Aorta (tissue), 5 donors: Measurements from ENCODE around the gene PCK2. TPM values are rescaled to one million over a fixed set of nuclear protein-coding genes. Genes with fewer than 3 reads are reported as not detected.

Experiments used
- ATAC-seq: fragments of 200-7000 bp; cut with Tn5 transposase; one replicate; pipeline ENCODE4 v1.9.1; 2022; ENCODE audit warnings: moderate library complexity; ENCODE audit not compliant: low FRiP score
- DNase-seq, 2 donors: peaks; one replicate each; pipeline ENCODE4 v3.0.0-alpha.2; 2020
- H3K27ac ChIP-seq, 2 donors: one replicate each; pipeline ENCODE4 v1.5.1; 2013; ENCODE audit warnings: low read length in 2 of 2, mild to moderate bottlenecking in 2 of 2, moderate library complexity in 2 of 2, control low read depth in 1 of 2, inconsistent platforms in 1 of 2, low read depth in 1 of 2
- H3K27me3 ChIP-seq, 2 donors: one replicate each; pipeline ENCODE4 v1.6.1; 2013; ENCODE audit warnings: control low read depth in 1 of 2, low read length in 1 of 2, mild to moderate bottlenecking in 1 of 2, moderate library complexity in 1 of 2; ENCODE audit not compliant: insufficient read depth in 2 of 2, control insufficient read depth in 1 of 2
- H3K36me3 ChIP-seq, 2 donors: one replicate each; pipeline ENCODE4 v1.6.1; 2013; ENCODE audit warnings: control low read depth in 1 of 2, low read length in 1 of 2, mild to moderate bottlenecking in 1 of 2; ENCODE audit not compliant: insufficient read depth in 2 of 2, control insufficient read depth in 1 of 2
- H3K4me1 ChIP-seq, 2 donors: one replicate each; pipeline ENCODE4 v1.6.1; 2013; ENCODE audit warnings: low read length in 2 of 2, control low read depth in 1 of 2, mild to moderate bottlenecking in 1 of 2, moderate library complexity in 1 of 2; ENCODE audit not compliant: insufficient read depth in 2 of 2, control insufficient read depth in 1 of 2
- H3K4me3 ChIP-seq, 2 donors: one replicate each; pipeline ENCODE4 v1.5.1; 2013; ENCODE audit warnings: low read length in 2 of 2, control low read depth in 1 of 2, mild to moderate bottlenecking in 1 of 2
- H3K9me3 ChIP-seq: one replicate; pipeline ENCODE4 v1.6.1; 2013; ENCODE audit warnings: mild to moderate bottlenecking, low read length; ENCODE audit not compliant: control insufficient read depth
- WGBS, 2 donors: extraction: QIAGEN DNeasy Blood & Tissue Kit; methylation state at CpG; one replicate each; pipeline ENCODE4 v1.1.7; 2013; 5-methylcytosine and 5-hydroxymethylcytosine counted together
- intact Hi-C, 2 donors: fragments of 100-400 bp; cut with DNase I; formaldehyde crosslinking; loops; one replicate each; pipeline versions ENCODE4 v1.14.2 to v1.15.0; 2022
- polyA plus RNA-seq, 2 donors: library from polyadenylated mRNA; stranded (reverse); fragments of 200-250 nt; gene quantifications; one replicate each; pipeline ENCODE4 v1.2.3, GENCODE V29; 2013
- total RNA-seq, 2 donors: library from RNA; stranded (reverse); fragmentation: NEBNext Ultra II Directional; extraction: Animal tissue kit (Norgen Biotek cat#: 25700); gene quantifications; one replicate each; pipeline ENCODE4 v1.2.1, GENCODE V29; 2021
- donor health status: healthy with polysubstance abuse.
- donor health status: Bipolar disorder and iron deficiency.
- donor health status: DM: no; HTN: no; CAD: no.
- donor health status: DM: no; HTN: no; CAD: no.
- donor health status: DM: yes; HTN: yes; CAD: no.

Gene PCK2
- total and polyA plus RNA-seq, 4 donors: 14.7 to 82.5 (median 21.1) TPM

DNA sequence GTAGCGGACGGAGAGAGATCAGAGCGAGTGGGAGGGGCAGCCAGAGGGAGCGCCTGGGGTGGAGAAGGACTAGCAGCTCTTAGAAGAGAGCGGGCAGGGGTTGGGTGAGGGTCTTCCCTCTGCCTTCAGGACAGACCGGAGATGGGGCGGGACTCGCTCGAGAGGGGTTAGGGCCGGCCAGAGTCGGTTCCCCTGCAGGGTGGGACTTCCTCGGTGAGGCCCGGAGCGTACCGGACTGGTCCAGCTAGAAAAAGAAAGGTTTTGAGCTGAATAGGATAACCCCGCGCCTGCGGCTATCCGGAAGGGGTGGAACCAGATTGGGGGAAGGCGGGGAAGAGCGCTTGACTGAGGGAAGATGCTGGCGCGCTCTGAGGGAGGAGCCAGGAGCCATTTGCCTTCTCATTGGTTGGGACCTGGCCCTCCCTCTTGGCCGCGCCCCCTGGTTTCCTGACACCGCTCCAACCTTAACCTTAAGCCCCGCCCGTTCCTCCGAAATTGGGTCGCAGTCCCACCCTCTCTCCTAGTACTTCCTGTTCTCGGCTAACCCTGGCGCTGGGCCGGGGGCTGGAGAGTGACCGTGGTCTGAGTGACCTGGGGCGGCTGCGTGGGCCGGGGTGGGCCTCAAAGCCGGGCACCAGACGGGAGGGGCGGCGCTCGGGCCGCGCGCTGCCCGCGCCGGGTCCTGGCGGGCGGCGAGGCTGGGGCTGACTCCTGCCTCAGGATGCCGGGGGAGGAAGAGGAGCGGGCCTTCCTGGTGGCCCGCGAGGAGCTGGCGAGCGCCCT lies 53.1 kb downstream of the PCK2 start, which contains the start of gene RNF31:
TSS of gene RNF31 (plus strand) at position 521 of the 783 bp plus-strand sequence. CDS start at position 722, 201 bp downstream.
- 1% methylated on average over 50 to 57 of the region's 57 CpGs for WGBS, 2 donors
- ATAC-seq (peak; percentile 97), DNase-seq (peak; percentile 99)
- Histone ChIP-seq H3K36me3 (peaks cover 0 to 3% of the 10 kb centered on the region in 2 donors), H3K9me3 (no peaks in the 10 kb centered on the region), H3K27ac (peak within 1 kb of the TSS in 1 of 2 donors; percentile 61), H3K4me3 (peak within 1 kb of the TSS; percentile 46 to 52), H3K27me3 (no peaks in the 10 kb centered on the region), H3K4me1 (no peaks in the 10 kb centered on the region)
- intact Hi-C loops: loop anchor here (2.0 to 5.0 kb wide), 2 partner anchors 35 to 220 kb away; partner anchors contain the start of genes DCAF11 (in 1 of the 2) and NRL (in 1 of the 2)

DNA sequence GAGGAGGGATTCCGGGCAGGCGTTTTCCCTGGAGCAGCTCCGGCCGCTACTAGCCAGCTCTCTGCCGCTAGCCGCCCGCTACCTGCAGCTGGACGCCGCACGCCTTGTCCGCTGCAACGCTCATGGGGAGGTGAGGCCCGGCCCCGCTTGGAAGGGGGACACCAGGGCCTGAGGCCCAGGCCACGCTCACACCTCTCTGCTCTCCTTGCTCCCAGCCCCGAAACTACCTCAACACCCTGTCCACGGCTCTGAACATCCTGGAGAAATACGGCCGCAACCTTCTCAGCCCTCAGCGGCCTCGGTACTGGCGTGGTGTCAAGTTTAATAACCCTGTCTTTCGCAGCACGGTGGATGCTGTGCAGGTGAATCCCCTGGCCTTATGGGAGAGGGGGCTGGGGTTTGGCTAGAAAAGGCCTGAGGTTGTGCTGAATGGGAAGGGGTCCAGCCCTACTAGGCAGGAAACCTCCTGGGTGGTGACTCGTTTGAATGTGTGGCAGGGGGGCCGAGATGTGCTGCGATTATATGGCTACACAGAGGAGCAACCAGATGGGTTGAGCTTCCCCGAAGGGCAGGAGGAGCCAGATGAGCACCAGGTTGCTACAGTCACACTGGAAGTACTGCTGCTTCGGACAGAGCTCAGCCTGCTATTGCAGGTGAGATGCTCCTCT lies 53.8 kb downstream of the PCK2 start:
- ATAC-seq (no peak), DNase-seq (no peak)
- Histone ChIP-seq H3K4me3 (peak overlapping the region; percentile 46 to 52), H3K27me3 (no peaks in the 10 kb centered on the region), H3K27ac (peak overlapping the region in 1 of 2 donors; percentile 43), H3K4me1 (no peaks in the 10 kb centered on the region), H3K36me3 (peaks cover 0 to 3% of the 10 kb centered on the region in 2 donors), H3K9me3 (no peaks in the 10 kb centered on the region)
- WGBS, 2 donors: 6 to 7% methylated on average over 29 of the region's 29 CpGs
- intact Hi-C loops: loop anchor here (2.0 to 5.0 kb wide), 2 partner anchors 36 to 219 kb away; partner anchors contain the start of genes DCAF11 (in 1 of the 2) and NRL (in 1 of the 2)

DNA sequence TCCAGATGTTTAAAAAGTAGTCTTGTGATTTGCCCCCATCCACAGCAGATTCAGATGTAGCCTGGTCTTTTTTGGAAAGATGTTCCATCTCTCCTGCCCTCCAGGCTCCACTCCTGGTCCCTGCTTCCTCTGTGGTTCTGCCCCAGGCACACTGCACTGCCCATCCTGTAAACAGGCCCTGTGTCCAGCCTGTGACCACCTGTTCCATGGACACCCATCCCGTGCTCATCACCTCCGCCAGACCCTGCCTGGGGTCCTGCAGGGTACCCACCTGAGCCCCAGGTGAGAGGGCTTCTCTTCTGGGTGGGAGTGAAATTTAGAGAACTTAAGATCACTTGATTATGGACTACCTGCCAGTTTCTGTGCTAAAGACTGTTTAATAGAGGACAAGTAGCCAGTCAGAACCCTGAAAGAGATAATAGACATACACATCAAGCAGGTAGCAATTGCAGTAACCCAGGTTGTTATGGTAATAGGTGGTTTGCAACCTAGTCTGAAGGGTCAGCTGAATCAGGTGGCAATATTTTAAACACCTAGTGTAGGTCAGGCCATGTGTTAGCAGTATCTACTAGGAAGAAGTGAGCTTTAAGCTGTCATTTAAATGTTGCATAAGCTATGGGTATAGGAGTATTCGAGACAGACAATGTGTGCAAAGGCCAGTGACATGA lies 55.3 kb downstream of the PCK2 start:
- no peak for ATAC-seq
- WGBS, 2 donors: 91 to 95% methylated on average over 3 of the region's 3 CpGs
- H3K27me3 ChIP-seq: no peaks in the 10 kb centered on the region
- H3K36me3 ChIP-seq: peaks cover 0 to 3% of the 10 kb centered on the region in 2 donors
- no peak overlapping the region for H3K4me3 ChIP-seq
- H3K4me1 ChIP-seq: no peaks in the 10 kb centered on the region
- peak in 1 of 2 donors; percentile 40 for DNase-seq
- H3K27ac ChIP-seq: no peak overlapping the region
- intact Hi-C loops: loop anchor here in 1 of 2 donors (5.0 kb wide), 1 partner anchor 37 kb away; the partner anchor contains the start of genes DCAF11 and NRL
- H3K9me3 ChIP-seq: no peaks in the 10 kb centered on the region

DNA sequence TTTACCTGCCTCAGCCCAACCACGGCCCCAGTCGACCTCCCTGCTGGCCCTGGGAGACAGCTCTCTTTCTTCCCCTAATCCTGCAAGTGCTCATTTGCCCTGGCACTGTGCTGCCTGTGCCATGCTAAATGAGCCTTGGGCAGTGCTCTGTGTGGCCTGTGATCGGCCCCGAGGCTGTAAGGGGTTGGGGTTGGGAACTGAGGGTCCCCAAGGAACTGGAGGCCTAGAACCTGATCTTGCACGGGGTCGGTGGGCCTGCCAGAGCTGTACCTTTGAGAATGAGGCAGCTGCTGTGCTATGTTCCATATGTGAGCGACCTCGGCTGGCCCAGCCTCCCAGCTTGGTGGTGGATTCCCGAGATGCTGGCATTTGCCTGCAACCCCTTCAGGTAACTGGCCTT lies 56.0 kb downstream of the PCK2 start:
- no peak for ATAC-seq
- peak in 1 of 2 donors; percentile 47 for DNase-seq
- intact Hi-C loops: no loop called here
- H3K4me3 ChIP-seq: no peak overlapping the region
- no peaks in the 10 kb centered on the region for H3K9me3 ChIP-seq
- peaks cover 2 to 3% of the 10 kb centered on the region in 2 donors for H3K36me3 ChIP-seq
- no peaks in the 10 kb centered on the region for H3K27me3 ChIP-seq
- 86 to 88% methylated on average over 9 of the region's 9 CpGs for WGBS, 2 donors
- H3K27ac ChIP-seq: no peak overlapping the region
- no peaks in the 10 kb centered on the region for H3K4me1 ChIP-seq

DNA sequence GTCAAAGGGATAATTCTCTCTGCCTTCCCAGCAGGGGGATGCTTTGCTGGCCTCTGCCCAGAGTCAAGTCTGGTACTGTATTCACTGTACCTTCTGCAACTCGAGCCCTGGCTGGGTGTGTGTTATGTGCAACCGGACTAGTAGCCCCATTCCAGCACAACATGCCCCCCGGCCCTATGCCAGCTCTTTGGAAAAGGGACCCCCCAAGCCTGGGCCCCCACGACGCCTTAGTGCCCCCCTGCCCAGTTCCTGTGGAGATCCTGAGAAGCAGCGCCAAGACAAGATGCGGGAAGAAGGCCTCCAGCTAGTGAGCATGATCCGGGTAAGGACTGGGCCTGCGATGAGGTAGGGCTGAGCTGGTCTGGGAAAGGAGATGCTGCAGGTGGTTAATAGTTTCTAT lies 56.5 kb downstream of the PCK2 start:
- H3K4me3 ChIP-seq: no peak overlapping the region
- 86 to 90% methylated on average over 9 of the region's 9 CpGs for WGBS, 2 donors
- peaks cover 5 to 8% of the 10 kb centered on the region in 2 donors for H3K36me3 ChIP-seq
- ATAC-seq (no peak), DNase-seq (no peak)
- no peaks in the 10 kb centered on the region for H3K27me3 ChIP-seq
- intact Hi-C loops: no loop called here
- no peaks in the 10 kb centered on the region for H3K4me1 ChIP-seq
- no peak overlapping the region for H3K27ac ChIP-seq
- no peaks in the 10 kb centered on the region for H3K9me3 ChIP-seq

DNA sequence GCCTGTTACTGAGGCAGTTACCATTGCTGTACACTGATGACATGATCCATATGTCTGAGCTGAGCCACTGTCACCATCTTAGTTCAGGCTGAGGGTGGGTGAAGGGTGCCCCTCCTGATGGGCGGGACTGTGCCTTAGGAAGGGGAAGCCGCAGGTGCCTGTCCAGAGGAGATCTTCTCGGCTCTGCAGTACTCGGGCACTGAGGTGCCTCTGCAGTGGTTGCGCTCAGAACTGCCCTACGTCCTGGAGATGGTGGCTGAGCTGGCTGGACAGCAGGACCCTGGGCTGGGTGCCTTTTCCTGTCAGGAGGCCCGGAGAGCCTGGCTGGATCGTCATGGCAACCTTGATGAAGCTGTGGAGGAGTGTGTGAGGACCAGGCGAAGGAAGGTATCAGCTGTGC lies 56.9 kb downstream of the PCK2 start:
- no peak for ATAC-seq
- H3K27ac ChIP-seq: no peak overlapping the region
- peaks cover 5 to 11% of the 10 kb centered on the region in 2 donors for H3K36me3 ChIP-seq
- H3K4me1 ChIP-seq: no peaks in the 10 kb centered on the region
- intact Hi-C loops: no loop called here
- WGBS, 2 donors: 82 to 85% methylated on average over 9 of the region's 9 CpGs
- no peaks in the 10 kb centered on the region for H3K27me3 ChIP-seq
- no peaks in the 10 kb centered on the region for H3K9me3 ChIP-seq
- no peak for DNase-seq
- no peak overlapping the region for H3K4me3 ChIP-seq

DNA sequence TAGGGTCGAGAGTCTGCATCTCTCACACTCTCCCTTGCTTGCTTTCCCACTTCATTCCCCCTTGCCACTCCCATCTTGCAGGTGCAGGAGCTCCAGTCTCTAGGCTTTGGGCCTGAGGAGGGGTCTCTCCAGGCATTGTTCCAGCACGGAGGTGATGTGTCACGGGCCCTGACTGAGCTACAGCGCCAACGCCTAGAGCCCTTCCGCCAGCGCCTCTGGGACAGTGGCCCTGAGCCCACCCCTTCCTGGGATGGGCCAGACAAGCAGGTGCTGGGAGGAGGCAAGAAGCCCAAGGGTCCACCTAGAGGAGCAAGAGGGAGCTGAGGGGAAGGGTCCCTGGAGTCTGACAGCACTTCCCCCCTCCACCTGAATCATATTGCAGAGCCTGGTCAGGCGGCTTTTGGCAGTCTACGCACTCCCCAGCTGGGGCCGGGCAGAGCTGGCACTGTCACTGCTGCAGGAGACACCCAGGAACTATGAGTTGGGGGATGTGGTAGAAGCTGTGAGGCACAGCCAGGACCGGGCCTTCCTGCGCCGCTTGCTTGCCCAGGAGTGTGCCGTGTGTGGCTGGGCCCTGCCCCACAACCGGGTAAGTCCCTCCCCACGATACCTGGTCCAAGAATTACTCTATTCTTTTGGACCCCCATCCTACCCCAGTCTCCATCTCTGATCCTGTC lies 57.4 kb downstream of the PCK2 start:
- DNase-seq: peak in 1 of 2 donors; percentile 68
- no peak overlapping the region for H3K27ac ChIP-seq
- intact Hi-C loops: no loop called here
- no peaks in the 10 kb centered on the region for H3K27me3 ChIP-seq
- H3K4me1 ChIP-seq: no peaks in the 10 kb centered on the region
- 92 to 94% methylated on average over 16 of the region's 16 CpGs for WGBS, 2 donors
- H3K36me3 ChIP-seq: peaks cover 5 to 11% of the 10 kb centered on the region in 2 donors
- H3K9me3 ChIP-seq: no peaks in the 10 kb centered on the region
- ATAC-seq: no peak
- H3K4me3 ChIP-seq: no peak overlapping the region
